ENCODE data around the gene MTARC2.
"Not testable (repeated sequence)": the region's sequence is repeated elsewhere in the genome, so short reads cannot be mapped to it uniquely, and the experiment has no call there.

Gene MTARC2

GRCh38 chr1:220748089-220748934 lies at the start of gene MTARC2:
Gene MTARC2 (plus strand): TSS chr1:220748322. CDS start chr1:220748532, 210 bp downstream.
- no peak for DNase-seq (ENCODE audit: low read depth in 1 of 2, low spot score in 1 of 2)

- DNase-seq (ENCODE audit: low read depth in 1 of 2, low spot score in 1 of 2): no peak
Observed at GRCh38 chr1:220698607-220699016, 49.5 kb upstream of the MTARC2 start.

- no peak for DNase-seq (ENCODE audit: low read depth in 1 of 2, low spot score in 1 of 2)
Observed at GRCh38 chr1:220699044-220699443, 49.1 kb upstream of the MTARC2 start.

- DNase-seq (ENCODE audit: low read depth in 1 of 2, low spot score in 1 of 2): no peak
Observed at GRCh38 chr1:220700556-220701179, 47.5 kb upstream of the MTARC2 start.

- DNase-seq (ENCODE audit: low read depth in 1 of 2, low spot score in 1 of 2): no peak
Observed at GRCh38 chr1:220701974-220702373, 46.1 kb upstream of the MTARC2 start.

- no peak for DNase-seq (ENCODE audit: low read depth in 1 of 2, low spot score in 1 of 2)
Observed at GRCh38 chr1:220702733-220703270, 45.3 kb upstream of the MTARC2 start.

GRCh38 chr1:220703305-220703704 lies 44.8 kb upstream of the MTARC2 start:
- no peak for DNase-seq (ENCODE audit: low read depth in 1 of 2, low spot score in 1 of 2)

- DNase-seq (ENCODE audit: low read depth in 1 of 2, low spot score in 1 of 2): no peak
Observed at GRCh38 chr1:220705782-220706181, 42.3 kb upstream of the MTARC2 start.

GRCh38 chr1:220706480-220706879 lies 41.6 kb upstream of the MTARC2 start:
- DNase-seq (ENCODE audit: low read depth in 1 of 2, low spot score in 1 of 2): no peak

- DNase-seq (ENCODE audit: low read depth in 1 of 2, low spot score in 1 of 2): no peak
Observed at GRCh38 chr1:220707160-220707559, 41.0 kb upstream of the MTARC2 start.

GRCh38 chr1:220708244-220708643 lies 39.9 kb upstream of the MTARC2 start:
- DNase-seq (ENCODE audit: low read depth in 1 of 2, low spot score in 1 of 2): no peak

GRCh38 chr1:220708936-220709801 lies 39.0 kb upstream of the MTARC2 start:
- no peak for DNase-seq (ENCODE audit: low read depth in 1 of 2, low spot score in 1 of 2)

- DNase-seq (ENCODE audit: low read depth in 1 of 2, low spot score in 1 of 2): no peak
Observed at GRCh38 chr1:220710333-220710732, 37.8 kb upstream of the MTARC2 start.

- no peak for DNase-seq (ENCODE audit: low read depth in 1 of 2, low spot score in 1 of 2)
Observed at GRCh38 chr1:220711056-220711809, 36.9 kb upstream of the MTARC2 start.

- DNase-seq (ENCODE audit: low read depth in 1 of 2, low spot score in 1 of 2): not testable (repeated sequence)
Observed at GRCh38 chr1:220715986-220716385, 32.1 kb upstream of the MTARC2 start.

- DNase-seq (ENCODE audit: low read depth in 1 of 2, low spot score in 1 of 2): no peak
Observed at GRCh38 chr1:220717800-220718640, 30.1 kb upstream of the MTARC2 start.

- not testable (repeated sequence) for DNase-seq (ENCODE audit: low read depth in 1 of 2, low spot score in 1 of 2)
Observed at GRCh38 chr1:220721266-220721665, 26.9 kb upstream of the MTARC2 start.

GRCh38 chr1:220726634-220727033 lies 21.5 kb upstream of the MTARC2 start:
- DNase-seq (ENCODE audit: low read depth in 1 of 2, low spot score in 1 of 2): no peak

GRCh38 chr1:220727519-220727918 lies 20.6 kb upstream of the MTARC2 start:
- DNase-seq (ENCODE audit: low read depth in 1 of 2, low spot score in 1 of 2): no peak

GRCh38 chr1:220730486-220730885 lies 17.6 kb upstream of the MTARC2 start:
- no peak for DNase-seq (ENCODE audit: low read depth in 1 of 2, low spot score in 1 of 2)
